BLaER1 (cell line): ENCODE measurements around the gene SP110.

Experiments
- H3K27ac ChIP-seq: shearing (Covaris generic); formaldehyde crosslinking; 2 replicates; pipeline ENCODE4 v1.8.1; 2022
- H3K27me3 ChIP-seq: shearing (Covaris generic); formaldehyde crosslinking; 2 replicates; pipeline ENCODE4 v1.8.1; 2022
- H3K36me3 ChIP-seq: shearing (Covaris generic); formaldehyde crosslinking; 2 replicates; pipeline ENCODE4 v1.8.1; 2022
- H3K4me1 ChIP-seq: shearing (Covaris generic); formaldehyde crosslinking; 2 replicates; pipeline ENCODE4 v1.8.1; 2022
- H3K4me2 ChIP-seq: shearing (Covaris generic); formaldehyde crosslinking; 2 replicates; pipeline ENCODE4 v1.8.1; 2022
- H3K4me3 ChIP-seq: shearing (Covaris generic); formaldehyde crosslinking; 2 replicates; pipeline ENCODE4 v1.8.1; 2022
- H3K9ac ChIP-seq: shearing (Covaris generic); formaldehyde crosslinking; 2 replicates; pipeline ENCODE4 v1.8.1; 2022
- H3K9me3 ChIP-seq: shearing (Covaris generic); formaldehyde crosslinking; 2 replicates; pipeline ENCODE4 v1.8.1; 2022
- H4K20me1 ChIP-seq: shearing (Covaris generic); formaldehyde crosslinking; 2 replicates; pipeline ENCODE4 v1.8.1; 2022
- Cebpa-rat ChIP-seq: shearing (Covaris generic); IDR thresholded peaks from 2 replicates; pipeline ENCODE4 v1.8.1; 2022

Gene SP110

GRCh38 chr2:230158468-230158867, 61.3 kb downstream of the SP110 start:
- no peaks in the 10 kb centered on the region for H4K20me1 ChIP-seq
- 0 out of 2 replicates have a peak, but pooled peaks cover 4% of the 10 kb centered on the region for H3K9me3 ChIP-seq
- no peak for TF ChIP-seq Cebpa-rat
- H3K27me3 ChIP-seq, result no peaks in the 10 kb centered on the region
- no peak overlapping the region for H3K4me3 ChIP-seq
- H3K36me3 ChIP-seq, result no peaks in the 10 kb centered on the region
- peaks cover 12% of the 10 kb centered on the region for H3K4me1 ChIP-seq
- H3K27ac ChIP-seq, result no peak overlapping the region
- no peak overlapping the region for H3K9ac ChIP-seq
- no peak overlapping the region for H3K4me2 ChIP-seq

GRCh38 chr2:230156782-230157699, 62.7 kb downstream of the SP110 start:
- no peak overlapping the region for H3K27ac ChIP-seq
- H3K4me3 ChIP-seq, result no peak overlapping the region
- no peaks in the 10 kb centered on the region for H3K36me3 ChIP-seq
- H3K9me3 ChIP-seq, result peaks cover 4% of the 10 kb centered on the region; the same call in 1 of the 2 replicates
- H3K27me3 ChIP-seq, result no peaks in the 10 kb centered on the region
- H3K4me1 ChIP-seq, result peaks cover 12% of the 10 kb centered on the region
- no peak overlapping the region for H3K9ac ChIP-seq
- TF ChIP-seq Cebpa-rat, result no peak
- no peaks in the 10 kb centered on the region for H4K20me1 ChIP-seq
- H3K4me2 ChIP-seq, result no peak overlapping the region

- Histone ChIP-seq H3K9me3 (peaks cover 4% of the 10 kb centered on the region; the same call in 1 of the 2 replicates), H3K9ac (no peak overlapping the region), H4K20me1 (no peaks in the 10 kb centered on the region), H3K27me3 (no peaks in the 10 kb centered on the region), H3K4me3 (no peak overlapping the region), H3K4me1 (peaks cover 12% of the 10 kb centered on the region), H3K27ac (no peak overlapping the region), H3K4me2 (no peak overlapping the region), H3K36me3 (no peaks in the 10 kb centered on the region)
- no peak for TF ChIP-seq Cebpa-rat
Observed at GRCh38 chr2:230155359-230155758, 64.4 kb downstream of the SP110 start.

GRCh38 chr2:230153390-230153976, 66.3 kb downstream of the SP110 start:
- no peak for TF ChIP-seq Cebpa-rat

GRCh38 chr2:230152334-230152733, 67.5 kb downstream of the SP110 start:
- Histone ChIP-seq H3K9me3 (no peaks in the 10 kb centered on the region; the same call in 1 of the 2 replicates), H3K27me3 (no peaks in the 10 kb centered on the region), H3K4me3 (no peak overlapping the region), H3K4me1 (0 out of 2 replicates have a peak, but pooled peaks cover 5% of the 10 kb centered on the region), H3K9ac (no peak overlapping the region), H3K4me2 (no peak overlapping the region), H4K20me1 (no peaks in the 10 kb centered on the region), H3K36me3 (no peaks in the 10 kb centered on the region), H3K27ac (no peak overlapping the region)
- no peak for TF ChIP-seq Cebpa-rat

More at GRCh38 chr2:230153390-230153976, 66.3 kb downstream of the SP110 start:
- Histone ChIP-seq H3K27ac (no peak overlapping the region), H3K9ac (no peak overlapping the region), H4K20me1 (no peaks in the 10 kb centered on the region), H3K4me2 (no peak overlapping the region), H3K4me3 (no peak overlapping the region), H3K27me3 (no peaks in the 10 kb centered on the region), H3K36me3 (no peaks in the 10 kb centered on the region), H3K4me1 (peaks cover 12% of the 10 kb centered on the region), H3K9me3 (peaks cover 3% of the 10 kb centered on the region; the same call in 1 of the 2 replicates)

GRCh38 chr2:230144355-230144754, 75.4 kb downstream of the SP110 start:
- no peaks in the 10 kb centered on the region for H4K20me1 ChIP-seq
- H3K9me3 ChIP-seq, result peaks cover 32% of the 10 kb centered on the region
- H3K27me3 ChIP-seq, result no peaks in the 10 kb centered on the region
- TF ChIP-seq Cebpa-rat, result no peak
- no peak overlapping the region for H3K27ac ChIP-seq
- H3K4me3 ChIP-seq, result no peak overlapping the region
- no peaks in the 10 kb centered on the region for H3K4me1 ChIP-seq
- H3K9ac ChIP-seq, result no peak overlapping the region
- no peaks in the 10 kb centered on the region for H3K36me3 ChIP-seq
- H3K4me2 ChIP-seq, result no peak overlapping the region

- Histone ChIP-seq H3K27ac (no peak overlapping the region), H3K9me3 (peaks cover 32% of the 10 kb centered on the region)
Observed at GRCh38 chr2:230140667-230141066, 79.1 kb downstream of the SP110 start.

GRCh38 chr2:230137902-230138539, 81.8 kb downstream of the SP110 start:
- Histone ChIP-seq H3K27me3 (no peaks in the 10 kb centered on the region), H4K20me1 (no peaks in the 10 kb centered on the region), H3K9me3 (peaks cover 50% of the 10 kb centered on the region), H3K4me1 (peaks cover 28% of the 10 kb centered on the region), H3K9ac (no peak overlapping the region), H3K4me3 (no peak overlapping the region), H3K27ac (no peak overlapping the region), H3K36me3 (peaks cover 9% of the 10 kb centered on the region; the same call in 1 of the 2 replicates), H3K4me2 (no peak overlapping the region)
- TF ChIP-seq Cebpa-rat, result no peak

More at GRCh38 chr2:230140667-230141066, 79.1 kb downstream of the SP110 start:
- no peak for TF ChIP-seq Cebpa-rat
- H4K20me1 ChIP-seq, result no peaks in the 10 kb centered on the region
- H3K9ac ChIP-seq, result no peak overlapping the region
- H3K4me3 ChIP-seq, result no peak overlapping the region
- H3K27me3 ChIP-seq, result no peaks in the 10 kb centered on the region
- H3K4me1 ChIP-seq, result peaks cover 5% of the 10 kb centered on the region; the same call in 1 of the 2 replicates
- no peak overlapping the region for H3K4me2 ChIP-seq
- H3K36me3 ChIP-seq, result no peaks in the 10 kb centered on the region

- H3K27me3 ChIP-seq, result no peaks in the 10 kb centered on the region
- peaks cover 43% of the 10 kb centered on the region for H3K9me3 ChIP-seq
- H3K4me3 ChIP-seq, result no peak overlapping the region
- H3K36me3 ChIP-seq, result peaks cover 9% of the 10 kb centered on the region; the same call in 1 of the 2 replicates
- H3K4me2 ChIP-seq, result peak overlapping the region; percentile 62
- H3K4me1 ChIP-seq, result peaks cover 46% of the 10 kb centered on the region
- H3K9ac ChIP-seq, result 0 out of 2 replicates have a peak overlapping the region, but pooled peaks have one; percentile 27
- H4K20me1 ChIP-seq, result no peaks in the 10 kb centered on the region
- peak overlapping the region; percentile 72 for H3K27ac ChIP-seq
- TF ChIP-seq Cebpa-rat, result no peak
Observed at GRCh38 chr2:230135130-230135525, 84.7 kb downstream of the SP110 start.
